SK-N-MC (cell line): ENCODE measurements around the gene CGN.

Experiments
- EZH2 ChIP-seq: fragments of 200-600 bp; sonication (generic); IDR thresholded peaks from one replicate; pipeline ENCODE4 v1.6.1; 2017; ENCODE audit warnings: antibody characterized with exemption
- FOXP2 ChIP-seq: optimal IDR thresholded peaks from 2 replicates; pipeline ENCODE3; 2011; ENCODE audit warnings: mild to moderate bottlenecking, moderate library complexity; ENCODE audit not compliant: insufficient read depth; ENCODE audit errors: extremely low read length, control extremely low read depth
- POLR2AphosphoS5 ChIP-seq: IDR thresholded peaks from 2 replicates; pipeline ENCODE4 v1.6.1; 2012; ENCODE audit warnings: mild to moderate bottlenecking, low read depth, low read length, borderline replicate concordance

- TF ChIP-seq EZH2 (no peak), FOXP2 (no peak), POLR2AphosphoS5 (no peak)
Measured at GRCh38 chr1:151556052-151556451, 44.9 kb downstream of the CGN start.
